ENCODE results near the gene DISP3.
"Not testable (repeated sequence)": the region's sequence is repeated elsewhere in the genome, so short reads cannot be mapped to it uniquely, and the experiment has no call there.

The DISP3 gene

GRCh38 chr1:11576109-11576875, 97.3 kb downstream of the DISP3 start:
- DNase-seq (ENCODE audit: low read depth in 2 of 2) = no peak

- DNase-seq (ENCODE audit: low read depth in 2 of 2) = no peak
Measured at GRCh38 chr1:11578004-11578403, 99.0 kb downstream of the DISP3 start.

- DNase-seq (ENCODE audit: low read depth in 2 of 2) = no peak
Measured at GRCh38 chr1:11579506-11579905, 100.6 kb downstream of the DISP3 start.

GRCh38 chr1:11580049-11580448, 101.1 kb downstream of the DISP3 start:
- not testable (repeated sequence) for DNase-seq (ENCODE audit: low read depth in 2 of 2)

- DNase-seq (ENCODE audit: low read depth in 2 of 2) = no peak
Measured at GRCh38 chr1:11581445-11581991, 102.6 kb downstream of the DISP3 start.

- no peak for DNase-seq (ENCODE audit: low read depth in 2 of 2)
Measured at GRCh38 chr1:11585389-11585788, 106.4 kb downstream of the DISP3 start.
